Astrocyte of the cerebellum (primary cell): ENCODE data around the gene CACNA1B.

Experiments used
- DNase-seq: peaks from one replicate; pipeline ENCODE4 v3.0.0-alpha.2; 2011; ENCODE audit warnings: low read depth
- H3K4me3 ChIP-seq: 2 replicates; pipeline ENCODE4 v1.5.1; 2011; ENCODE audit warnings: mild to moderate bottlenecking, low read depth, low read length, moderate library complexity
- in situ Hi-C: cut with HindIII; loops from 2 replicates; pipeline ENCODE4 v1.10.0; 2017; ENCODE audit warnings: low sequenced_read_pairs
- TF ChIP-seq, protein P1 (sequence below): IDR thresholded peaks from 2 replicates; pipeline ENCODE4 v1.5.1; 2012; ENCODE audit warnings: low read length, low read depth, moderate library complexity, mild to moderate bottlenecking; ENCODE audit errors: missing control alignments

The CACNA1B gene

GRCh38 chr9:137986268-137987099 lies 108.9 kb downstream of the CACNA1B start:
- H3K4me3 ChIP-seq, result no peak overlapping the region
- no peak for DNase-seq
- in situ Hi-C loops, result no loop called here
- TF ChIP-seq, protein P1, sequence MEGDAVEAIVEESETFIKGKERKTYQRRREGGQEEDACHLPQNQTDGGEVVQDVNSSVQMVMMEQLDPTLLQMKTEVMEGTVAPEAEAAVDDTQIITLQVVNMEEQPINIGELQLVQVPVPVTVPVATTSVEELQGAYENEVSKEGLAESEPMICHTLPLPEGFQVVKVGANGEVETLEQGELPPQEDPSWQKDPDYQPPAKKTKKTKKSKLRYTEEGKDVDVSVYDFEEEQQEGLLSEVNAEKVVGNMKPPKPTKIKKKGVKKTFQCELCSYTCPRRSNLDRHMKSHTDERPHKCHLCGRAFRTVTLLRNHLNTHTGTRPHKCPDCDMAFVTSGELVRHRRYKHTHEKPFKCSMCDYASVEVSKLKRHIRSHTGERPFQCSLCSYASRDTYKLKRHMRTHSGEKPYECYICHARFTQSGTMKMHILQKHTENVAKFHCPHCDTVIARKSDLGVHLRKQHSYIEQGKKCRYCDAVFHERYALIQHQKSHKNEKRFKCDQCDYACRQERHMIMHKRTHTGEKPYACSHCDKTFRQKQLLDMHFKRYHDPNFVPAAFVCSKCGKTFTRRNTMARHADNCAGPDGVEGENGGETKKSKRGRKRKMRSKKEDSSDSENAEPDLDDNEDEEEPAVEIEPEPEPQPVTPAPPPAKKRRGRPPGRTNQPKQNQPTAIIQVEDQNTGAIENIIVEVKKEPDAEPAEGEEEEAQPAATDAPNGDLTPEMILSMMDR, result no peak

DNA sequence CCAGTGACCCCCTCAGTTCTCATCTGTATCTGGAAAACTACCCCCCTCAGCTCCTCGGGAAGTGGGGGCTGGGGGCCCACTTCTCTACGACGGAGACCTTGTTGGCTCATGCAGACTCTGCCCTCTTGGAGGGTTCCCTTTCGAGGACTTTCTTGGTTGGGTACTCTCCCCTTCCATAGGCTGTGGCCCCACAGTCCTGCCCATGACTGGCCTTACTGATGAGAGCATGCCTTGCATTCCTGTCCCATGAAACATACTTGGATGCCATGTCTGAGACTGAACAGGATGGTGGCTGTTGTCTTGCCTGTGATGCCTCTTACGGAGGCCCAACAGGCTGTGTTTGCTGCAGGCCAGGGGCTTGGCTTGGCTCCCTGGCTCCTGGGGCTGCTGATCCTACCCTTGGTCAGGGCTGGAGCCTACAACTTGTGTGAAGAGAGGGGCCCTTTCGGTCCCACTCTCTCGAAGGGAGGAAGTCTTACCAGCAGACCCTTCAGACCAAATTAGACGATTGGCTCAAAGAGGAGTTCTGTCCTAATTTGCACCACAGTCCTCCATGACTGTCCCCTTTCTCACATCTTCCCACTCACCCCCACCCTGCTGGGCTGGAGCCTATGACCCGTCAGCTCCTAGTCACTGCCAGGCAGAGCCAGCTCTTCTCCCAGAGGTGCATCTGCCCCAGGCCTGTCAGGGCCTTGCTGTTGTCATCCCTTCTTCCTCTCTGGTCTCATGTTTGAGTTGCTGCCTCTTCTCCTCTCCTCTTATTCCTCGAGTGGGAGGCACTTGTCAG lies 109.9 kb downstream of the CACNA1B start:
- DNase-seq, result no peak
- TF ChIP-seq, protein P1, result no peak
- no peak overlapping the region for H3K4me3 ChIP-seq
- in situ Hi-C loops, result no loop called here

- no peak for DNase-seq
- in situ Hi-C loops, result no loop called here
- no peak overlapping the region for H3K4me3 ChIP-seq
- TF ChIP-seq, protein P1, result no peak
Measured at GRCh38 chr9:137988051-137988450, 110.5 kb downstream of the CACNA1B start.

- TF ChIP-seq, protein P1, result no peak
- H3K4me3 ChIP-seq, result no peak overlapping the region
- in situ Hi-C loops, result no loop called here
- DNase-seq, result no peak
Measured at GRCh38 chr9:137988701-137989100, 111.1 kb downstream of the CACNA1B start.

DNA sequence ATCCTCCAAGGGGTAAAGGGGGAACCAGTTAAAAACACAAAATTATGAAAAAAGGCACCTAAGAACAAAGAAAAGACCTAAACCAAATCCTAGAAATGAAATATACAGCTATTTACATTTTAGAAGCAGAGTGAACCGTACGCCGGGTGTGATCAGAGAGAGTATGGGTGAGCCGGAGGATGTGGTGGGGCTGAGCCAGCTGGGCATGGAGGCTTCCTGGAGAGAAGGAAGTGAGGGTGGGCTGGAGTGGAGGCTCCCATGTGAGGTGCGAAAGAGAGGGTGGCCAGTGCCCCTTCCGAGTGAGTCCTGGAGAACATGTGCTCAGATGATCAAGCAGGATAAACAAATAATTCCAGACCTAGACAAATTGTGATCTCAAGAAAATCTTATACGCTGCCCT lies 111.6 kb downstream of the CACNA1B start:
- DNase-seq, result no peak
- no peak overlapping the region for H3K4me3 ChIP-seq
- in situ Hi-C loops, result no loop called here
- TF ChIP-seq, protein P1, result no peak

- TF ChIP-seq, protein P1, result no peak
Measured at GRCh38 chr9:137989999-137990715, 112.6 kb downstream of the CACNA1B start.

More at GRCh38 chr9:137989999-137990715, 112.6 kb downstream of the CACNA1B start:
- H3K4me3 ChIP-seq, result no peak overlapping the region
- in situ Hi-C loops, result no loop called here
- no peak for DNase-seq
